CD1c-positive myeloid dendritic cell (primary cell): Measurements from ENCODE around the gene TMEM109.

Source experiments
- DNase-seq: peaks from one replicate; pipeline ENCODE4 v3.0.0-alpha.2; 2016; ENCODE audit errors: extremely low spot score

Gene TMEM109

DNA sequence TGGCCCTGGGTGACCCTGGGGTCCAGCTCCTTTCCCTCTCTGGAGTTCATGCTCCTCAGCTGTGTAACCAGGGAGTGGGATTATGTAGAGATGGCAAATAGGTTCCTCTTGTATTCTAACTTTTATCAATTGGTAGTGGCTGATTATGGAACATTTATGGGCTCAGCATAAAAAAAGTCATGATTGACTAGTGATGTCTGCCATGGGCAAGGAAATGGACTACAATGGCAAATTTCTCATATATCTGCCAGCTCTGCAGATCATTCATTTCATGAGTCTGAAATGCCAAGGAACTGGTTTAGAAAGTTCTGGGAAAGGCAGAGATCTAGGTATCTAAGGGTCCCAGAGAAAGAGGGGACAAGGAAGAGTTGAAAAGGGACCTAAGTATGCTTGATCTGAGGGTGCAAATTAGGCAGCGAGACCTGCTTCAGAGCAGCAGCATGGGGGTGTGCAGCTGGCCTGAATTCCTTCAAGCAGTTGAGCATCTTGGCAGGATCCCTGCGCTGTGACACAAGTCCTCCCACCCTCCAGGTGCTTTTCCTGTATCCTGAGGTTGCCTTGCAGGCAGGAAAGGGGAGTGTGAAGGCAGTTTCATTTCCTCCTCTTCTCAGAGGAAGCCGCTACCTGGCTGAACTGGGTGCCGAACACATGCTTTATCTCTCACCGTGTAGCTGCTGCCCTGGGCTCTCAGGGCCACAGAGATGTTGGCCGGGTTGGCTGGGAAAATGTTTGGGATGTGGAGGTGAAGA, 27.6 kb downstream of the TMEM109 start:
- no peak for DNase-seq

DNA sequence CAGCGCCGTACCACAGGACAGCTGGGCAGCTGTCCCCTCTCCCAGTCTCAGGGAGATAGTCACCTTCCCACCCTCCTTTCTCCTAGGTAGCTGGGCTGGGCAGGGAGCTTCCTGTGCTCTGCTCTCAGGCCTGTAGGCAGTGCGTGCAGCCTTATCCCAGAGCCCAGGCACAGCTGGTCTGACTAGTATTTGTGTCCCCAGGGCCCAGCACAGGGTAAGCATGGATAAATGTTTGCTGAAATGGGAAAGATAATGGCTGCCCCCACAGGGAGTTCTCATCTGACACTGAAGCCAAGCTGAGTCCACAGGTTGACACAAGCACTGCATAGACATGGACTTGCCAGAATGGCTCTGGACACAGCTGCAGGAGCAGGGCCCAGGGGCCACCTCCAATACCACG, 28.3 kb downstream of the TMEM109 start:
- DNase-seq, result no peak

DNA sequence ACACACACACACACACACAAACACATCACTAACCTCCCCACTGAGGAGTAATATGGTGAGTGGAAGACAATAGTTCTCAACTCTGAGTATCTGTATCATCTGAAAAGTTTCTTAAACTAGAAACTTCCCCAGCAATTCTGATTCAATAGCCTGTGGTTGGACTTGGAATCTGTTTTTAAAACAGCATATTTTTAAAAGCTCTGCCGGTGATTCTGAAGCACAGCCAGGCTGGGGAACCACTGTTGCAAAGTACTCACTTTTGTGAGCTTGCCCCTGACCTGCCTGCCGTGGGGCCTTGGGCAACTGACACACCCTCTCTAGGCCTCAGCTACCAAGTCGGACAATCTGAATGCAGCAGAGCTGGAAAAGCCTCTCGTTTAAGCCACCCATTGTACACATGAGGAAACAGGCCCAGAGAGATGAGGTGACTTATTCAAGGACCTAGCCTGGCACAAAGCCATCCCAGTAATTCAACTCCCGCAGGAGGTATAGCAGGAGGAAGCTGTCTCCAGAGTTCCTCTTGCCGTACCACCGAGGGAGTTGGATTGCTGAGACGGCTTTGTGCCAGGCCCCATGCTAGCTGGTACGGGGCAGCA, 29.1 kb downstream of the TMEM109 start:
- no peak for DNase-seq

DNA sequence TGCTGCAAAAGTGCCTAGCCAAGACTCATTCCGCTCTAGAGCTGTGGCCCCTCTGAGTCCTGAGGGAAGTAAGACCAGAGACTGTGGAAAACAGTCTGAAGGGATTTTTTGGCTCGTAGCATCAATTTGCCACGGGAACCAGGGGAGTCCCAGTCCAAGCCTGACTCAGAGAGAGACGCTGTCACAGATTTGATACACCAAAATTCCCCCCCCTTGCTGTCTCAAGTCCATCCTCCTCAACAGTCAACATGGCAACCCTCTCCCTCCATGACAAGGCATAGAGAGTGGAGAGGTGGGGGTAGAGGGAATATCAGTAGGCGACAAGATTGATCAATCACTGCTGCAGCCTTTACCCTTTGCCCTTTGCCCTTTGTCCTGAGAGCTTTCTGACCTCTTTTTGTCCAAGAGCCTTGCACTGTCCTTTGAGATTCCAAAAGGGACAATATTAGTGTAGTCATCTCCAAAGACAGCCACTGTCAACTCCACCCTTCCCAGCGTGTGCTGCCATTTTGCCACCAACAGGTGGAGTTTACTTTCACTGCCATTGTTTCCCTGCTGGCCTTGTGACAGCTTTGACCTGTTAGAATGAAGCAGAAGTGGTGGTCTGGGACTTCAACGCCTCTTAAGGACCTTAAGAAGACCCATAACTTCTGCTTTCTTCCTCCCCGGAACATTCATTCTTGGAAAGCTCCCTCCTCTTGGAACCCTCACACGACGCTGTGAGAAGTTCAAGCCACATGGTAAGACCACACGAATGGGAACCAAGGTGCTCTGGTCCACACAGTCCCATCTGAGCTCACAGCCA, 30.7 kb downstream of the TMEM109 start:
- DNase-seq, result peak; percentile 89

DNA sequence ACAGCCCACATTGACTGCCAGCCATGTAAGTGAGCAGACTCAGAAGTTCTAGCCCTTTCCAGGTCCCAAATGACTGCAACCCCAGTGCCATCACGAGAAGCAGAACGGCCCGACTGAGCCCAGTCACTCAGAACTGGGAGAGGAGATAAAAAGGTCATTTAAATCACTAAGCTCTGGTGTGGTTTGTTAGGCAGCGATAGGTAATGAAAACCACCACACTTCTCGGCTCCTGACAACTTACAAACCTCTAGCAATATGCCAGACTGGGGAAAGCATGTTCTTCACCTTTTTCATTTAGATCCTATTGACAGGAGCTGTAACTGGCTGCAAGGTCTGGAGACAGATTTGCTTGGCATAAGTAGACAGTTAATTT, 31.3 kb downstream of the TMEM109 start:
- no peak for DNase-seq

DNA sequence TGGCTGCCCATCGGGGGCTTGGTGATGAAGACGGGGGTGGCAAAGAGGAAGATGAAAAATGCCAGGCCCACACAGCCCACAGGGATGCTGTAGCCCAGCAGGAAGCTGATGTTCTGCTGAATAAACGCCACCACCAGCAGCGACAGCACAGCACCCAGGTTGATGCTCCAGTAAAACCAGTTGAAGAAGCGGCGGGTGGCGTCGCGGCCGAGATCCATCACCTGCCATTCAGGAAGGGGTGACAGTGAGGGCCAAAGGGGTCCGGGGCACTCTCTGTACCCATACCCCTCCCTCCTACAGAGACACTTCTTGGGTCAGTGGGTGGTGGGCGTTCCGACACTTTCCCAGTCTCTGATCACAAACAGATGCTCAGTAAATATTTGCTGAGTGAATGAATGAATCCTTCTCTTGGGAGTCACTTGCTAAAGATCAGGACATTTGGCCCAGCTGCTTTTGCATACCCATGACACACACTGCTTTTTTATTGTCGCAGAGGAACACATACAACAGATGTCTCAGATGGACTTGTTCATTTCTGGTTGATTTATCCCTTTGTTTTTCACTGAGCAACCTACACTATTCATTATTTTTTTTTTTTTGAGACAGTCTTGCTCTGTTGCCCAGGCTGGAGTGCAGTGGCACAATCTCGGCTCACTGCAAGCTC, 32.8 kb downstream of the TMEM109 start:
- no peak for DNase-seq

DNA sequence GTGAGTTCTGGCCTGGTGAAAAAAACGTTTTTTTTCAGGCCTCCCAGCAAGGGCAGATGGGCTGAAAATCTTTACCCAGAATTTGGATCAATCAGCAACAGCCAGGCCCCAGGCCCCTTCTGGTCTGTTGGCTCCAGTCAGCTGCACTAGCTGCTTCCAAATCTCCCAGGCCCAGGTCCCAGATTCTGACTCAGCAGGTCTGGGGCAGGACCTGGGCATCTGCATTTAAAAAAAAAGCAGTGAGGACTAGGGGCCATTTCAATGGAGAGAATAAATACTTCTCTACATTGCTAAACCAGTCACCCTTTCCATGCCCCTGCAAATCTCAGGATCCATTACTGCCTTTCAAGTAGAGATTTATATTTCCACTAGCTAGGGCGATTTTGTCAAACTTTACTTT, 33.7 kb downstream of the TMEM109 start:
- no peak for DNase-seq

DNA sequence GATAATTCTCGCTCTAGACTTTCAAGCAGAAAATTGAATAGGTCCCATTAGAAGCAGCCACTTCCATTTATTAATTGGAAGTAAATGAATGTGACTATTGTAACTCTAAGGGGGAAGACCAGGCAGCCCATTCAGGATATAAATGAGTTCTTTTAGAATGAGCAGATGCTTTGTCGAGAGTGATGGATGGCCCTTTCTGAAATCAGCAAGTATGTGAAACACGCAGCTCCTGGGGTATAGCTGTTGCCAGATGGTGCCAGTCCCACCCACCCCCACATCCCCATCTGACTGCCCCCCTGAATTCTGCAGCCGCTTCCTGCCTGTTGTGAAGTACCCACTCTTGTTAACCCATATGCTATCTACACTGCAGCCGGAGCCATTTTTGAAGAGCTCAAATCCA, 34.3 kb downstream of the TMEM109 start:
- no peak for DNase-seq

DNA sequence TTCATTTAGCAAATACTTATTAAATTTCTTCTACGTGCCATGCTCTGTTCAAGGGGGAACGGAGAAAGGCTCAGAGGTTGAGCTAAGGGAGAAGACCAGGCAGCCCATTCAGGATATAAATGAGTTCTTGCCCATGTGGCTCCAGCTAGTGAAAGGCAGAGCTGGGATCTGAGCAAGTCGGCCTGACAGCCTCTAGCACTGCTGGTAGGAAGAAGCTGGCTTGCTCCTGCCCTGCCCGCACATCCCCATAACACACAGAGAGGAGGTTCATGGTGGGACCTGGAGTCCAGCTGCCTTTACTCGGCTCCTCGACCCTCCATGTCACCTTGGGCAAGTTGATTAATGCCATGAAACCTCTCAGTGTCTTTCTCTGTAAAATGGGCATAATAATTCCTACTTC, 36.1 kb downstream of the TMEM109 start:
- no peak for DNase-seq

DNA sequence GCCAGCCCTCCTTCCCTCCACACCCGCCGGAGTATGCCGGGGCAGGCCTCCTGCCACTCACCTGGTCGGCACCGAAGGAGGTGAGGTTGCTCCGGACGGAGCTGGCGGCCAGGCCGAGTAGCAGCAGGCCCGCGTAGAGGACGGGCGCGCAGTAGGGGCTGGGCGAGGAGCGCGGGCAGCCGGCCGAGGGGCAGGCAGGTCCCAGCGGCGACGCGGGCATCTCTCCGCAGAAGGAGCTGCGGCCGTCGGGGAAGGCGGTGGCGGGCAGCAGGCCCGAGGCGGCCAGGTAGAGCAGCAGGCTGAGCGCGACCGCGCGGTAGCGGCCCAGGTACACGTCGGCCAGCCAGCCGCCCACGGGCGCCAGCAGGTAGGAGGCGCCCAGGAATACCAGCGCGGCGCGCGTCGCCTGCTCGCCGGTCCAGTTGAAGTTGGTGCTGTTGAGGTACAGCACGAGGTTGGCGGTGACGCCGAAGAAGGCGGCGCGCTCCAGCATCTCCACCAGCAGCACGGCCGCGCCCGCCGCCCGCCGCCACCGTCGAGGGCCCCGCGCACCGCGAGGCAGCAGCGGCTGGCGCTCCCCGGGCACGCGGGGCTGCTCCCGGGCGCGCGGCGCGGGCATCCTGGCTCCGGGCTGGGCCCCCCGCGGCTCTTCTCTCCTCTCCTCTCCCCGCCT, 37.1 kb downstream of the TMEM109 start:
- peak; percentile 57 for DNase-seq

DNA sequence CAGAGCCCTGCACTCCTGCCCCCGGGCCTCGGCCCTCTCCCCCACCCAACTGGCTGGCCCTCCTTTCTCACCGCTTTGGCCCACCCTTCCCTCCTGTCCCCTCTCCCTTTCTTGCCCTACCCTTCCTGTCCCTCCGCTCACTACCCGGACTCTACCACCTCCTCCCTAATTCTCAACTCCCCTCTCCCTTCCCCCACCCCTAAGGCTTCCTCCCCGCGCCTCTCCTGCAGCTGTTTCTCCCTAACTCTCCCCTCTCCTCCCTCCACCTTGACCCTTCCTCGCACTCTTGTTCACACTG, 37.6 kb downstream of the TMEM109 start:
- no peak for DNase-seq

DNA sequence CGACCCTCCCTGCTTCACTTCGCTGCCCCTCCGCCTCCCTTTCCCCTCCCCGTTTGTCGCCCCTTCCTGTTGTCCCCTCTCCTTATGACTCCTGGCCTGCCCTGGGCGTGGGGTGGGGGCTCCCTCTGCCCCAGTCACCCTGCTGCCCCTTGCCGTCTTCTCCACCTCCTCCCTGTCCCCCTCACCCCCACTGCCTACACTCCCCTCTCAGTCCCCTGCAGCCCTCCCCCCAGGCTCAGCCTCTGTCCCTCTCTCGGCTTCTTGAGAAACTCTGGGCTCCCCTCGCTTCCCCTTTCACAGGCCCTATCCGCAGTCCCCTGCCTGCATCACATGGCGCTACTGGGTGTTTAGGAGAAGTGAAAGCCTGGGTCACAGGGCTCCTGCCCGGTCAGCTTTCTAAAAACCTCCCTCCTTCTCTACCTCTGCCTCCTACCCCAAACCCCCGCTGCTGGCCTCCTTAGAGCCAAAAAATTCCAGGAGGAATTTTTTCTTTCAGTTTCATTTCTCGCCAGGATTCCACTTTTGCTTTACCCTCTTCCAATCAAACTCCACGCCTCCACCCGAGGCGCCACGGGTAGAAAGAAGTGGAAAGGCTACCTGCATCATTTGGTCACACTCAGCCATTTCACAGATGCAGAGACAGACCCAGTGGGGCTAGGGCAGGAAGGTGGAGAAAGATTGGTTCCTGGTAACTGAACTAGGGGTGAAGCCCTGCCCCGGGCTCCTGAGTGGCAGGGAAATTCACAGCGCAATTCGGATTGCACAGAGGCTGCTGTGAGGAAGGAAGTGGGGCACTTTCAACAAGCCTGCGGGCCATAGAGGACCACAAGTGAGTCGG, 38.2 kb downstream of the TMEM109 start, which contains the start of gene SLC15A3:
Gene SLC15A3, minus strand, starts transcription at position 273 of the 838 bp plus-strand sequence. CDS start 625 bp downstream, outside the sequence.
- DNase-seq, result peak; percentile 95

DNA sequence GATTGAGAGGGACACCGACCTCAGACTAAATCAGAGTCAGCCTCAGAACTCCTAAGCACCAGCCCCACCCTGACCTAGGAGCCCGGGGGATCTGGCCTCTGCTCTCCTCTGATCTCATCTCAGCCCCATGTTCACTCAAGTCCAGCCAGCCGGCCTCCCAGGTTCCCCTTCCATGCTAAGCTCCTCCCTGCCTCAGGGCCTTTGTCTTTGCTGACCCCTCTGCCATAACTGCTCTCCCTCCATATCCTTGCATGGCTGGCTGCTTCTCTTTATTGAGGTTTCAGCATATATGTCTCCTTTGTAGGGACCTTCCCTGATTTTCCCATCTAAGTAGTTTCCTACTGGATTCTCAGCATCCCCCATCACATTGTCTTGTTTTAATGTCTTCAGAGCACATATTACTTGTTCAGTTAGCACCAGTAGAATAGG, 38.8 kb downstream of the TMEM109 start:
- no peak for DNase-seq

DNA sequence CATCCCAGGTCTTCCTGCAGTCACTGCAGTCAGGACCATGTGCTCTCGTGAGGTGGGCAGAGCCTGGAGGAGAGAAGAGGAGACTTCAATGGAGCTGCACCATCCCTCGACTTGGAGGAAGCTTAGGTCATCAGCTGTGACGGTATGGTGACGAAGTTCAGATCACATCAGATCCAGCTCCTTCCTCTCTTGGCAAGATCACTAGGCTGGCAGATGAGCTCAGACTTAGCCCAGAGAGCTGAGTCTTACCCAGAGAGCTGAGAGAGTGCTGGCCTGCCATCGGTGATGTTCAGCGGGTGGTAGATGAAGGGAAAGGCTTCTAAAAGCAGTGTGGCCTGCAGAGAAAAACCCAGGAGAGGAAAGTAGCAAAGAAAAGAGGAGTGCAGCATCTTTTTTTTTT, 39.8 kb downstream of the TMEM109 start:
- DNase-seq, result peak; percentile 94

DNA sequence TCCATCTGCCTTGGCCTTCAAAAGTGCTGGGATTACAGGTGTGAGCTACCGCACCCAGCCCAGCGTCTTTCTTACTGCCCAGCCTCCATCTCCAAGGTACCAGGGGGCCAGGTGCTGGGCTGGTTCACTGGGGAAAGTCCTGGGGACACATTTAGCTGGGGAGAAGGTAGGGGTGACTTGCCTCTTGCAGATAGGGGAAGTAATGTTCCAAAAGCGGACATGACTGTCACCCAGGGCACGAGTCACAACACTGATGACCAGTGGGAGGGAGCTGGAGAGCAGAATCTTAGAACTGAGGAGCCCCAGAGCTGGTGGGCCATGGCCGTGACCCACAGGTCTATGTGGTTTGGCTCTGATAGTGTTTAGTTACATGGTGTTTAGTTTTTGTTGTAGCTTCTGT, 40.5 kb downstream of the TMEM109 start:
- DNase-seq, result peak; percentile 94

DNA sequence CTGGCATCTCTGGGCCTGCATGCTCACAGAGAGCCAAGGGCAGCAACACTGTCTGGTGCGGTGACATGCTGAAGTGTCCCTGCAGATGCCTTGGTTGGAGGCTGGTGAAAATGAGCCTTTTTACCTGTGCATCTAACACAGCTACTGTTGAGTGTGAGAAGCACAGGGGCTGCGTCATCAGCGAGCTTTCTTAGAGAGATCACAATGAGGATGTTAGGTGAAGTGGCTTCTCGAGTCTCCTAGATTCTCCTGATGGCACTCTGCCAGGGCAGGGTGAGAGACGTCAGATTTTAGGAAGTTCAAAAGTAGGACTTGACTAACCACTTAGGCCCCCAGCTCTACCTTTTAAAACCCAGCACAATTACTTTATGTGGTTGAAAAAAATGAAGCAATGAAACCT, 41.6 kb downstream of the TMEM109 start:
- peak; percentile 90 for DNase-seq

DNA sequence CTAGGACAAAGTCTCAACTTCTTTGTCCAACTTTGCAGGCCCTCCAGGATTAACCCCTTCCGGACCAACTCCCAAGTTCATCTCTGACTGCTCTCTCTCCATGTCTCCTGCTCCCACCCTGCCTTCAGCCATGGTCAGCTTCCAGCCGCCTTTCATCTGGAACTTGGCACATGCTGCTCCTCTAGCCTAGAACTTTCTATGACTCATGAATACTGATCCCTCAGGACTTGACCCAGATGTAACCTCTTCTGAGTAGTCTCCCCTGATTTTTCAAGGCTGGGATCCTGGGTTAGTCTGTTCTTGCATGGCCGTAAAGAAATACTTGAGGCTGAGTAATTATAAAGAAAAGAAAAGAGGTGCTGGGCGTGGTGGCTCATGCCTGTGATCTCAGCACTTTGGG, 43.2 kb downstream of the TMEM109 start:
- DNase-seq, result no peak

DNA sequence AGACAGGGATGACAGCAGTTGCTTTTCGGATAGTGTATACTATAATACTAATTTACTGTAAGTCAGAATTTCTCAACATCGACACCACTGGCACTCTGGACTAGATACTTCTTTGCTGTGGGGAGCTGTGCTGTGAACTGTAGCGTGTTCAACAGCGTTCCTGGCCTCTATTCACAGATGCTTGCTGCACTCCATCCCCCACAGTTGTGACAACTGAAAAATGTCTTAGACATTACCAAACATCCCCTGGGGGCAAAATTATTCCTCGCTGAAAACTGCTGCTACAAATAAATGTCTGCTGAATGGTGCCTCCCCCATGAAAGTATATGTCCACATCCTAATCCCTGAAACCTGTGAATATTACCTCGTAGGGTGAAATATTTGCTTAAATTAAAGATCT, 45.5 kb downstream of the TMEM109 start:
- DNase-seq, result no peak

DNA sequence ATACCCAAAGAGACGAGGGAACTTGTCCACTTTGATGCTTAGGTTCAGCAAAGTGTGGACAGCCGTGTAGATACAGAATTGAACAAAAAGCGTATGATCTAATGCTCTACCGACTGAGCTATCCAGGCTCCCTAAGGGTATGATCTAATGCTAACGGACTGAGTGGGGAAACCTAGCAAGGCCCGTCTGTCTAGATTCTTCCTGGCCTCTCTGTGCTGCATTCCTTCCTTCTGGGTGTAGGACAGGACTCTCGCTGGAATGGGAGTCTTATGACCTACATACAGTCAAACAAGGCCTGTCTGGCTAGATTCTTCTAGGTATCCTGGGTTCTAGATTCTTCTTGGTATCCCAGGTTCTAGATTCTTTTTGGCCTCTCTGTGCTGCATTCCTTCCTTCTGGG, 46.4 kb downstream of the TMEM109 start:
- no peak for DNase-seq

DNA sequence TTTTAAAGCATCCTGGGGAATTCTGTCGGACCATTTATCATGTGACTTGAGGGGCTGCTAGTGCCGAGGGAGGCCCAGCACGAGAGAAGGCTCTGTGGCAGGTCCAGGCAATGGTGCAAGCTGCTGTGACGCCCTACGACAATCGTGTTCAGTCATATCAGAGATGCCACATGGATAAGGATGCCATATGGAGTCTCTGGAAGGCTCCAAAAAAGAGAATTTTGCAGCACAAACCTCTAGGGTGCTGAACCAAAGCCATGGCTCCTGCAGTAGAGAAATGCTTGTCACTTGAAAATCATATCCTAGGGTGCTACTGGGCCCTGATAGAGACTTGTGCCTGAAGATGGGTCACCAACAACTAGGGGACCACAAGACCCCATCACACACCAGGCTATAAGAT, 50.8 kb downstream of the TMEM109 start:
- DNase-seq, result no peak

DNA sequence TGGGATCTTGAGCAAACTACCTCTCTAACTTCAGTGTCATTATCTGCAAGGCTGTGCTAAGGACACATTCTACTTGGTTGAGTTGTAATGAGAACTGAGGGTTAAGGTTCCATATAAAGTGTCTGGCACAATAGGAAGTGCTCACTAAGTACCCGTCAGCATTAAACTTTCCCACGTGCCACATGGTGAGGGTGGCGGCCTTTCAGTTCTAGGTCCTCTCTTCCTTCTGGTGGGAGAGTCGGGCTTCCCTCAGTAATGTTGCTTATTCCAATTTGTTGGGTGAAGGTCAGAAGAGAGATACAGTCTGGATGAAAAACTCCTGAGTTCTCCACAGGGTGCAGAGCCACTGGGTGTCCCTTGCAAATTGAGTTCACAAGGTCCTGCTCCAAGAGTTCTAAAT, 52.9 kb downstream of the TMEM109 start:
- peak; percentile 64 for DNase-seq
